Gastroesophageal sphincter (tissue), 4 donors: ENCODE results near the gene L3MBTL3. TPM values are rescaled to one million over a fixed set of nuclear protein-coding genes. Genes with fewer than 3 reads are reported as not detected.

Experiments
- ATAC-seq: fragments of 150-250 bp; one replicate; pipeline ENCODE4 v1.9.1; 2016; ENCODE audit warnings: mild to moderate bottlenecking, moderate library complexity
- H3K27ac ChIP-seq, 4 donors: fragments of 200-600 bp; sonication (generic) in 3 of 4; 1 replicate in 3 of 4; 2 replicates in 1 of 4; pipeline ENCODE4 v1.5.1; 2016 to 2019
- H3K27me3 ChIP-seq: fragments of 200-600 bp; sonication (generic); one replicate; pipeline ENCODE4 v1.5.1; 2019
- H3K36me3 ChIP-seq, 2 donors: fragments of 200-600 bp; sonication (generic); one replicate each; pipeline ENCODE4 v1.5.1; 2019; ENCODE audit warnings: control low read depth in 1 of 2
- H3K4me1 ChIP-seq, 3 donors: fragments of 200-600 bp; sonication (generic); 1 replicate in 2 of 3; 2 replicates in 1 of 3; pipeline ENCODE4 v1.5.1; 2016 to 2019; ENCODE audit warnings: control low read depth in 2 of 3
- H3K4me3 ChIP-seq, 2 donors: fragments of 200-600 bp; sonication (generic); one replicate each; pipeline ENCODE4 v1.5.1; 2019; ENCODE audit warnings: mild to moderate bottlenecking in 1 of 2, moderate library complexity in 1 of 2
- H3K9me3 ChIP-seq, 3 donors: fragments of 200-600 bp; sonication (generic); one replicate each; pipeline ENCODE4 v1.5.1; 2017 to 2019; ENCODE audit warnings: control low read depth in 2 of 3
- EP300 ChIP-seq: sonication (generic); formaldehyde crosslinking; IDR thresholded peaks from one replicate; pipeline ENCODE4 v1.6.1; 2017; ENCODE audit warnings: antibody characterized with exemption, mild to moderate bottlenecking
- POLR2A ChIP-seq, 2 donors: fragments of 450-650 bp; IDR thresholded peaks; one replicate each; pipeline ENCODE4 v1.6.1; 2017; ENCODE audit warnings: antibody characterized with exemption in 2 of 2, mild to moderate bottlenecking in 2 of 2, moderate library complexity in 1 of 2
- POLR2AphosphoS5 ChIP-seq: sonication (generic); formaldehyde crosslinking; IDR thresholded peaks from one replicate; pipeline ENCODE4 v1.6.1; 2017; ENCODE audit warnings: antibody characterized with exemption
- WGBS, 2 donors: methylation state at CpG; one replicate each; pipeline ENCODE4 v1.1.5; 2018; ENCODE audit warnings: low coverage in 1 of 2; 5-methylcytosine and 5-hydroxymethylcytosine counted together
- total RNA-seq, 4 donors: library from RNA; depleted of rRNA; stranded (reverse); fragments of >200 nt; gene quantifications; one replicate each; pipeline ENCODE4 v1.1.0, GENCODE V29; 2016
- TF ChIP-seq, protein P1 (sequence below), 4 experiments: fragments of 200-600 bp in 2 of 4; fragments of 450-650 bp in 2 of 4; sonication (generic) in 1 of 4; IDR thresholded peaks; one replicate each; pipeline ENCODE4 v1.5.1; 2017 to 2019; ENCODE audit warnings: antibody characterized with exemption in 4 of 4, mild to moderate bottlenecking in 2 of 4, moderate library complexity in 2 of 4

Gene L3MBTL3
- total RNA-seq: 1 to 10 TPM; 3.6 to 6.3 (median 4.8) TPM

DNA sequence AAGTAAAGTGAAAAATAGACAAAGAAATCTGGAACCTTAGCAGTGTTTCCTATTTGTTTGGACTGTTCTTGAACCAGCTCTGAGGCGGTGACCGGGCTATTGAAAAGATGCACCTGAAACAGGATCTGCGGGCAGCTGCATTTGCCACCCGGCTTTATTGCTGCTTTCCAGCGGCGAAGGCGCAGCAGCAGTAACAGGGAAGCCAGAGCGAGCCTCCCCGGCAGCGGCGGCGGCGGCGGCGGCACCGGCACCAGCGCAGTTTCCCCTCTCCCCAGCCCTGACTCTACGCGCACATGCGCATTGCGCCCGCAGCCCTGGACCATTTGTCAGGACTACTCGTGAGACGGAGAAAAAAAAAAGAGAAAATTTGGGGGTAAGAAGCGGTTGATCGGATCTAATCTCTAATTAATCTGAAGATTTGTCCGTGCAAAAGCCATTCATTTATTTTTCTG lies at the start of gene L3MBTL3:
TSS of gene L3MBTL3 (plus strand) at position 290 of the 452 bp plus-strand sequence. CDS start 24,119 bp downstream, outside the sequence.
- Histone ChIP-seq H3K9me3 (no peaks in the 10 kb centered on the region), H3K4me1 (peaks cover 0 to 16% (median 0%) of the 10 kb centered on the region in 3 donors), H3K27me3 (no peaks in the 10 kb centered on the region), H3K4me3 (peak within 1 kb of the TSS; percentile 79 to 98), H3K27ac (peak within 1 kb of the TSS; percentile 31 to 83 (median 78)), H3K36me3 (no peaks in the 10 kb centered on the region)
- TF ChIP-seq POLR2A (IDR thresholded peaks at IDR 0.05): no peak
- no peak for TF ChIP-seq POLR2AphosphoS5
- TF ChIP-seq EP300: no peak
- TF ChIP-seq, protein P1, sequence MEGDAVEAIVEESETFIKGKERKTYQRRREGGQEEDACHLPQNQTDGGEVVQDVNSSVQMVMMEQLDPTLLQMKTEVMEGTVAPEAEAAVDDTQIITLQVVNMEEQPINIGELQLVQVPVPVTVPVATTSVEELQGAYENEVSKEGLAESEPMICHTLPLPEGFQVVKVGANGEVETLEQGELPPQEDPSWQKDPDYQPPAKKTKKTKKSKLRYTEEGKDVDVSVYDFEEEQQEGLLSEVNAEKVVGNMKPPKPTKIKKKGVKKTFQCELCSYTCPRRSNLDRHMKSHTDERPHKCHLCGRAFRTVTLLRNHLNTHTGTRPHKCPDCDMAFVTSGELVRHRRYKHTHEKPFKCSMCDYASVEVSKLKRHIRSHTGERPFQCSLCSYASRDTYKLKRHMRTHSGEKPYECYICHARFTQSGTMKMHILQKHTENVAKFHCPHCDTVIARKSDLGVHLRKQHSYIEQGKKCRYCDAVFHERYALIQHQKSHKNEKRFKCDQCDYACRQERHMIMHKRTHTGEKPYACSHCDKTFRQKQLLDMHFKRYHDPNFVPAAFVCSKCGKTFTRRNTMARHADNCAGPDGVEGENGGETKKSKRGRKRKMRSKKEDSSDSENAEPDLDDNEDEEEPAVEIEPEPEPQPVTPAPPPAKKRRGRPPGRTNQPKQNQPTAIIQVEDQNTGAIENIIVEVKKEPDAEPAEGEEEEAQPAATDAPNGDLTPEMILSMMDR (IDR thresholded peaks at IDR 0.05): peak in 1 of 4 experiments; percentile 26
- peak; percentile 86 for ATAC-seq
- 1 to 5% methylated on average over 7 to 26 of the region's 27 CpGs for WGBS, 2 donors

DNA sequence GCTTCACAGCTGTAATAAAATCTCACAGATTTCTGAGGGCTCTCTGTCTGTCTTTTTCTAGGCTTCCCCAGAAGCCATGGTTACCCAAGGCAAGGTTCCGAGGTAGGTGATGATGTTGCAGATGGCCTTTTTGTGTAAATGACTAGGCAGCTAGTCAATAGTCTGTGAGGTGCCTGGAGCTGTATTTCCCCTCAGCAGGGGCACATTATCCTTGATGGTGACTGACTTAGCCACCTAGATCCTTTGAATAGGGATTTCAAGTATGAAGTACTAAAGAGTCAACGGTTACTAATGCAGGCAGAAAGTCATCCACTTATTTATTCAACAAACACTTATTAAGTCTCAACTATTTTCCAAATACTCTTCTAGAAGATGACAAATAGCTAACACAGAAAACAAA lies 49.3 kb upstream of the L3MBTL3 start:
- H3K27me3 ChIP-seq: no peaks in the 10 kb centered on the region
- no peaks in the 10 kb centered on the region for H3K9me3 ChIP-seq
- TF ChIP-seq, protein P1 (IDR thresholded peaks at IDR 0.05): no peak
- TF ChIP-seq EP300 (no peak), POLR2A (IDR thresholded peaks at IDR 0.05) (no peak), POLR2AphosphoS5 (no peak)
- no peak overlapping the region for H3K27ac ChIP-seq
- H3K4me3 ChIP-seq: no peak overlapping the region
- WGBS, 2 donors: 72 to 90% methylated on average over 2 of the region's 2 CpGs
- no peak for ATAC-seq
- no peaks in the 10 kb centered on the region for H3K36me3 ChIP-seq
- no peaks in the 10 kb centered on the region for H3K4me1 ChIP-seq

DNA sequence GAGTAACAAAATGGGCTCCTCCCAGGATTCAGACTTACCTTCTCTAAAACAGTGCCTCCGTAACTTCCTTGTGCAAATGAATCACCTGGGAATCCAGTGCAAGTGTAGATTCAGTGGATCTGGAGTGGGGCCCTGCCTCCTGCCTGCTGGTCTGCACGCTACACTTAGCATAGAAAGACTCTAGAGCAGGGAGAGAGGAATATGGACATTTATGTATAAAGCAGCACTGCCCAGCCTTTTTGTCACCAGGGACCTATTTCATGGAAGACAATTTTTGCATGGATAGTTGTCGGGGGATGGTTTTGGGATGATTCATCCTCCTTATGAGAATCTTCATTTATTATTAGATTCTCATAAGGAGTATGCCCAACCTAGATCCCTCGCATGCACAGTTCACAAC lies 42.3 kb upstream of the L3MBTL3 start:
- peaks cover 0 to 24% (median 0%) of the 10 kb centered on the region in 3 donors for H3K9me3 ChIP-seq
- no peaks in the 10 kb centered on the region for H3K4me1 ChIP-seq
- no peaks in the 10 kb centered on the region for H3K36me3 ChIP-seq
- H3K27me3 ChIP-seq: no peaks in the 10 kb centered on the region
- TF ChIP-seq POLR2A (IDR thresholded peaks at IDR 0.05) (no peak), POLR2AphosphoS5 (no peak), EP300 (no peak)
- TF ChIP-seq, protein P1 (IDR thresholded peaks at IDR 0.05): no peak
- WGBS, 2 donors: 94 to 100% methylated on average over 3 of the region's 4 CpGs
- no peak overlapping the region for H3K27ac ChIP-seq
- ATAC-seq: no peak
- H3K4me3 ChIP-seq: no peak overlapping the region

DNA sequence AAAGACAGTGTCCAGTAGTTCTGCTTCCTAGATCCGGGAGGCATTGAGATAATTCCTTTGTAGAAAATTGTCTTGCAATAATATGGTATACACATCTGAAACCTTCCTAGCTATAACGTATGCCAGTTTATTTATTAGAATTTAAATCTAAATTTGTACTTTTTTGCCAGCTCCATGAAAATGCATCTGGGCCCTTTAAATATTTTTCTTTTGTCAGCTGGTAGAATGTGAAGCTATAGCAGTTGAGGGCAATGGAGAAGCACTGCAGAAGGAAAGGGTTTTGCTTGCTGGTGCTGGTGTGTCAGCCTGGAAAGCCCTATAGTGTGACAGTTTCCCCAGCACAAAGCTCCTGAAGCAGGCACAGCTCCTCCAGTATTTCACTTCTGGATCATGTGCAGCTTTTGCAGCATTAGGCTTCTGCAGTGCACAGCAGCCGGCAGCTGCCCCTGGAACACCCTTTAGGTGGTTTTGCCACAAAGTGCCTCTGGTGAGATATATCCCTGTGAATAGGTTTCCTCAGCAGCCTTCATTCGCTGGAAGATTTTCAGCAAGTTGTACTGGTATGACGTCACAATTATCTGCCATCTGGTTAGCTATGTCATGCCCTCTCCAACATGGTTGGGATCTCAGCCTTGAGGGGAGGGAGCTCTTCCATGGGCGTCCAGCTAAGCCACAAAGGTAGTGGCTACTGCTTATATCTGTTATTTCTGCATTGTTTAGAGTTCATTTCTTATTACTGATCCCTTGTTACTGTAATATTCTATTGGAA lies 40.0 kb upstream of the L3MBTL3 start:
- TF ChIP-seq, protein P1 (IDR thresholded peaks at IDR 0.05): no peak
- TF ChIP-seq EP300 (no peak), POLR2A (IDR thresholded peaks at IDR 0.05) (no peak), POLR2AphosphoS5 (no peak)

DNA sequence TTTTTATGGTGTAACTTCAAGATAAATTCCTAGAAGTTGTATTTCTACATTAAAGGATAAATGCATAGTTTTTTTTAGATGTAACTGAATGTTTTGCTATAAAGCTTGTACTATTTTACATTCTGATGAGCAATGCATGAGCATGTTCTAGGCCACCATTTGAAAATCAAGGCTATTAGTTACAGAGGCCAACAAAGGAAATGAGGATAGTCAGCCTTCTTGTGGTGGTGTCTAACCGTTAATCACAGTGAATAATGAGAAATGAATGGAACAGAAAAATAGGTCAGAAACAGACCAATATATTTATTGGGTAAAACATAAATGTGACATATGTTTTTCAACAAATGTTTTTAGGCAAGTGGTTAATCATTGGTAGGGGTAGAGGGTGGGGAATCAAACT lies 37.6 kb upstream of the L3MBTL3 start:
- Histone ChIP-seq H3K36me3 (no peaks in the 10 kb centered on the region), H3K9me3 (peaks cover 0 to 24% (median 0%) of the 10 kb centered on the region in 3 donors), H3K27me3 (no peaks in the 10 kb centered on the region), H3K4me1 (no peaks in the 10 kb centered on the region), H3K4me3 (no peak overlapping the region), H3K27ac (no peak overlapping the region)
- TF ChIP-seq, protein P1 (IDR thresholded peaks at IDR 0.05): no peak
- TF ChIP-seq EP300: no peak
- no peak for TF ChIP-seq POLR2AphosphoS5
- TF ChIP-seq POLR2A (IDR thresholded peaks at IDR 0.05): no peak
- WGBS, 2 donors: 60 to 100% methylated on average over 1 of the region's 1 CpG
- ATAC-seq: no peak

More for the DNA sequence above, 40.0 kb upstream of the L3MBTL3 start:
- Histone ChIP-seq H3K36me3 (no peaks in the 10 kb centered on the region), H3K4me1 (no peaks in the 10 kb centered on the region), H3K27ac (no peak overlapping the region), H3K4me3 (no peak overlapping the region), H3K27me3 (no peaks in the 10 kb centered on the region), H3K9me3 (peaks cover 0 to 24% (median 0%) of the 10 kb centered on the region in 3 donors)
- 79 to 87% methylated on average over 4 to 6 of the region's 6 CpGs for WGBS, 2 donors
- ATAC-seq: no peak
